ENCODE measurements around the gene CACNA1I.
A peak's percentile ranks its signal among the peaks of the same experiment; 100 is the strongest.
"Not testable (repeated sequence)": the region's sequence is repeated elsewhere in the genome, so short reads cannot be mapped to it uniquely, and the experiment has no call there.

CACNA1I gene

GRCh38 chr22:39570665-39571064 is at the start of gene CACNA1I:
TSS of gene CACNA1I (plus strand) at chr22:39570753. CDS start at chr22:39570753, 0 bp downstream.
- TF ChIP-seq SCRT1 (tag by site-specific recombination; IDR thresholded peaks at IDR 0.05; ENCODE audit: borderline replicate concordance): no peak
- TF ChIP-seq ZNF660 (tag by site-specific recombination; IDR thresholded peaks at IDR 0.05): no peak
- TF ChIP-seq ZNF629 (tag by site-specific recombination; IDR thresholded peaks at IDR 0.05): no peak
- TF ChIP-seq ZNF394 (tag by site-specific recombination; IDR thresholded peaks at IDR 0.05; ENCODE audit: borderline replicate concordance): no peak
- no peak for TF ChIP-seq ZBTB1 (tag by site-specific recombination; IDR thresholded peaks at IDR 0.05)
- no peak for TF ChIP-seq ZNF155 (tag by site-specific recombination; IDR thresholded peaks at IDR 0.05)
- TF ChIP-seq ZNF280D (tag by site-specific recombination; IDR thresholded peaks at IDR 0.05): no peak
- TF ChIP-seq BCL11A (tag by site-specific recombination; IDR thresholded peaks at IDR 0.05; ENCODE audit: low read depth): no peak
- no peaks in the 10 kb centered on the region for H3K4me1 ChIP-seq (ENCODE audit: control insufficient read depth, insufficient read depth, low read length)
- no peaks in the 10 kb centered on the region for H3K9me3 ChIP-seq (ENCODE audit: control insufficient read depth, insufficient read depth, low read depth, low read length)
- CTCF ChIA-PET: no interaction called here
- POLR2A ChIA-PET: no interaction called here
- H3K27ac ChIP-seq (ENCODE audit: extremely low read depth, low read depth, low read length): no peak within 1 kb of the TSS
- no peak within 1 kb of the TSS for H3K4me3 ChIP-seq (ENCODE audit: low read depth, low read length)
- no peaks in the 10 kb centered on the region for H3K36me3 ChIP-seq (ENCODE audit: control insufficient read depth in 2 of 2, insufficient read depth in 1 of 2, low read length in 2 of 2)

- Histone ChIP-seq H3K27ac (ENCODE audit: extremely low read depth, low read depth, low read length) (peak overlapping the region; percentile 95), H3K36me3 (ENCODE audit: control insufficient read depth in 2 of 2, insufficient read depth in 1 of 2, low read length in 2 of 2) (peaks cover 5 to 61% of the 10 kb centered on the region in 2 experiments; a peak in 2 of 3 replicates), H3K4me3 (ENCODE audit: low read depth, low read length) (peak overlapping the region; percentile 95)
- not testable (repeated sequence) for H3K4me1 ChIP-seq (ENCODE audit: control insufficient read depth, insufficient read depth, low read length); H3K9me3 ChIP-seq (ENCODE audit: control insufficient read depth, insufficient read depth, low read depth, low read length)
- 0 out of 2 replicates have a peak, but pooled peaks have one; percentile 12 for TF ChIP-seq SP3 (tag by site-specific recombination; IDR thresholded peaks at IDR 0.05)
- peak; percentile 57; the same call in 1 of the 2 replicates for TF ChIP-seq KLF9 (tag by site-specific recombination; IDR thresholded peaks at IDR 0.05; ENCODE audit: low read depth)
- 0 out of 2 replicates have a peak, but pooled peaks have one; percentile 7 for TF ChIP-seq ZBTB8A (tag by site-specific recombination; IDR thresholded peaks at IDR 0.05)
- TF ChIP-seq ZNF341 (tag by site-specific recombination; IDR thresholded peaks at IDR 0.05; ENCODE audit: low read depth): peak; percentile 55
- TF ChIP-seq SP2 (tag by site-specific recombination; IDR thresholded peaks at IDR 0.05): peak; percentile 65; the same call in 1 of the 2 replicates
- CTCF ChIA-PET: interaction anchor here (0.7 to 2.2 kb wide), 6 partner anchors 10 to 686 kb away, joined by 3 to 11 read pairs (median 6); partner anchors contain the start of gene MIEF1
- POLR2A ChIA-PET: interaction anchor here (0.6 to 3.5 kb wide), 10 partner anchors 9 to 656 kb away, joined by 3 to 117 read pairs (median 14); partner anchors contain the start of genes MIEF1, RPL3, RPS19BP1 and TNRC6B
Observed at GRCh38 chr22:39521106-39521885, 49.3 kb upstream of the CACNA1I start.

- peaks cover 0 to 59% of the 10 kb centered on the region in 2 experiments; a peak in 2 of 3 replicates for H3K36me3 ChIP-seq (ENCODE audit: control insufficient read depth in 2 of 2, insufficient read depth in 1 of 2, low read length in 2 of 2)
- H3K4me3 ChIP-seq (ENCODE audit: low read depth, low read length): peak overlapping the region; percentile 95
- CTCF ChIA-PET: interaction anchor here (0.6 to 13.7 kb wide), 7 partner anchors 8 to 685 kb away, joined by 3 to 380 read pairs (median 6); no protein-coding TSS in a partner anchor
- POLR2A ChIA-PET: interaction anchor here (0.9 to 6.1 kb wide), 10 partner anchors 10 to 522 kb away, joined by 3 to 85 read pairs (median 8); partner anchors contain the start of genes MIEF1, RPL3 and RPS19BP1
- not testable (repeated sequence) for H3K4me1 ChIP-seq (ENCODE audit: control insufficient read depth, insufficient read depth, low read length); H3K9me3 ChIP-seq (ENCODE audit: control insufficient read depth, insufficient read depth, low read depth, low read length)
- H3K27ac ChIP-seq (ENCODE audit: extremely low read depth, low read depth, low read length): peak overlapping the region; percentile 95
Observed at GRCh38 chr22:39522091-39522490, 48.5 kb upstream of the CACNA1I start.

Measured in HEK293 (cell line).